ENCODE data around the gene PAM16.

The PAM16 gene

DNA sequence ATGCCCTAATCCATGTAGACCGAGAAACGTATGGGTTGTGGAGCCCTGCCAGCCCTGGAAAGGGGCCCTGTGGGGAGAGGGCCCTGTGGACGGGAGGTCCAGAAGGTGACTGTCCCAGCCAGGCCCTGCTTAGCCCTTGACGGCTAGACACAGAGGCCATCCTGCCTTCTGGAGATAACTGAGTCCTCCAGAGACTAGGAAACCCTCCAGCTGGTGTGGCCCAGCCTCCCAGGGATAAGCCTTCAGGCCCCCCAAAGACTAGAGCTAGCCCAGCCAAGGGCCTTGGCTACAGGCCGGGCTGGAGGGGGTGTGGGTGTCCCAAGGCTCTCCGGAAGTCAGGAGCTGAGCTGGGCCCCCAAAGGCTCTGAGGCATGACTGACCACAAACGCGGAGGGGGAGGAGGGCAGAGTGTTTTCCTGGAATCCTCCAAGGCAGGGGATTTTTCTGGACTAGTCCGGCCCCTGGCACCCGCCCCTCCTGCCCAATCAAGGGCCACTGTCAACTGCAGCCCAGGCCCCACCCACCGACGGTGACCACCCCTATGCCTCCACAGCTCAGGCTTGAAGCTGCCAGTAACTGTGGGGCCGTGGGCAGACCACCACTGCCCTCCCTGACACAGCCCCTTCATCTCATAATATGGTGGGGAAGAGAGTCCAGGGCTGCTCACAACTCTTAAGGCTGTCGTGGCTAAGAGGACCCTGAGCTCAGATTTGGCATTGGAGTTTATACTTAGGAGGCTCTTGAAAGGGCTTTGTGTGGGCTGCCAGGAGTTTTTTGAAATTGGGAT is 19.6 kb upstream of the PAM16 start:
- no peak for DNase-seq

DNA sequence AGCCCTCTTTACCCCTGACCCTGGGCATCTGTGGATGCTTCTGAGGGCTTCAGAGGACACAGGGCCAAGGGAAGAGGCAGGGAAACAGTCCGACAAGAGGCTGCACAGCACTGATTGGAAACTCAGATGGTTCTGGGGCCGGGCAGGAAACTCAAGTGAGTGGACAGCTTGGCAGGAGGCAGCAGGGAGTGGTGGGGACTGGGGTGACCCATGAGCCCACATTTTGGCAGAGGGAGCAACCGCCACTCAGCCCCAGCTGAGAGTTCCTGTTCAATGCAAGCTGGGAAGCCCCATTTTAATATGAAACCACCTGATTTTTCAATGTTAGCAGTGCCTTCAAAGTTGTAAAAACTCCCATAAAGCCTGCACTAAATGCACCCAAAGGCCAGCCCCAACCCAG is 19.0 kb upstream of the PAM16 start:
- DNase-seq, result no peak

DNA sequence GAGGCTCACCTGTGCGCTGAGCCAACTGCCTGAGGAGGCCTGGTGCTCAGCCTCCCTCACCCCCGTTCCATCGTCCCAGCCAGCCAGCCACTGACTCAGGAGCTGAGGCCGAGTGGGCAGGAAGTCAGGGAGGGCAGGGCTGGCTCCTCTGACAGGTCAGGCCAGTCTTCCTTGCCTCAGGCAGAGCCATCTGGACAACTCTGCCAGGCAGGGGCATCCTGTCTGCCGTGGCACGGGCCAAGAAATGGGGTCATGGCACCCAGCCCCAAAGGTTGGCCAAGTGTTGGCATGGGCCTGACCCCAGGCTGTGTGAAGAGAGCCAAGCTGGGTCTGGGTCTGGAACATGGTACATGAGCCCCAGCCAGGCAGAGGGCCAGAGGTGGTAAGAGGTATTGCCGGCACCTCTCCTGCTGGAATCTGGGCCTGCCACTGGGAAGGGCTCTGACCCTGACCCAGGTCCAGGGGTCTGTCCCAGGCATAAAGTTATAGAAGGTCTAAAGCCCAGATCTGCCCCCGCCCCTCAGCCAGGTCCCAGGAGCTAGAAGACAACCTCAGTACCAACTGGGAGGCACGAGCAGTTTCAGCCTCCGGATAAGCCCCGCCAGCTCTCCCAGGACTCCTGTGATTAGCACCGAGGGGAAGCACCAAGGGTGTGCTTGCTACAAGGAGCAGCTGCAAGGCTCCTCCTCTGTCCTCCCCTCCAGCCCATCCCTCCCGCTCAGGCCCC is 18.0 kb upstream of the PAM16 start:
- DNase-seq, result no peak

DNA sequence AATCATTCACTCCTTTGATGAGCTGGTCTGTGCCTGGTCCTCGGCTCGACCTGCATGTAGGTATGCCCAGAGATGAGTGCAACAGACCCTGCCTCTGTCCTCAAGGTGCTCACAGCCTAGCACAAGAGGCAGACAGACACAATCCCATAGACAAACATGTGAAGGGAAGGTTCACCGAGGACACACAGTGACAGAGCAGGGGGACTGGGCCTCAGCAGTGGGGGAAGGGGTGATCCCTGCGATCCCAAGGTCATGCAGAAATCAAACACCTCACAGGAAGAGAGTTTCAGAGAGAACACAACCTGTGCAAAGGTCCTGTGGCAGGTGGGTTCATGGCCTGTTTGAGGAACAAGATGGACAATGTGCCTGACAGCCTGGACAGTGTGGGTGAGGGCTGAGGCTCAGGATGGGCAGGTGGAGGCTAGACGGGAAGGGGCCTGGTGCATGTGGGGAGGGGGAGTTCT is 16.3 kb upstream of the PAM16 start:
- DNase-seq, result no peak

DNA sequence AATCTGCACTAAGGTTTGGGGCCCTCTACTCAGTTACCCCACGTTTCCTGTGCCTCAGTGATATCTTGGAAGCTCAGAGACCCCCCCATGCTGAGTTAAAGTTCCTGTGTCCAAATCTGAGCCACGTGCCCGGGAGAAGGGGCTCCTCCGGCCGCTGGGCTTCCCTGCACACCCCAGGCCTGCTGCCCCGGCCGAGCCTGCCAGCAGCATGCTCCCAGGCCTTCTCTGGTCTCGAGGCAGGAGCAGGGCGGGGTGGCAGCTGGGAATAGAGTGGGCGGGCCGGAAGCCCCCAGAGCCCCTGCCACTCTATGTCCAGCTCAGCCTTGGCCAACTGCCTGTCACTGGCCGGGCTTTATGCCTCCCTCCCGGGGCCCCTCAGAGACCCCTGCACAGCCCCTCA is 14.9 kb upstream of the PAM16 start:
- no peak for DNase-seq

DNA sequence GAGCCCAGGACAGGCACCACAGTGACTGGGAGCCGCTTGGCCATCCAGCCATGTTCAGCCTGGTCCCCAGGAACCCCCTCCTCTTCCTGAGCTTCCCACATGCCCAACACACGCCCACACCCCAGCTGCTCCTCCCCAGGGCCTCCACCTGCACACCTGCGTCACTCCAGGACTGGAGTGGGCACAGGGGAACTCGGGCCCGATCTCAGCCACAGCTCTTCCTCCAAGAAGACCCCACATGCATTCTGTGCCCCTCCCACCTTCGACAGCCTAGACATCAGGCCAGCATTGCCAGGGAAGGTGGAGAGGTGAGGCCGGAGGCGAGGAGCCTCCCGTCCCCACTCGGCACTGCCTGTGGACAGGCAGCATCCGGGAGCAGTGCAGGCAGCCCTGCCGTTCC is 14.5 kb upstream of the PAM16 start:
- no peak for DNase-seq

DNA sequence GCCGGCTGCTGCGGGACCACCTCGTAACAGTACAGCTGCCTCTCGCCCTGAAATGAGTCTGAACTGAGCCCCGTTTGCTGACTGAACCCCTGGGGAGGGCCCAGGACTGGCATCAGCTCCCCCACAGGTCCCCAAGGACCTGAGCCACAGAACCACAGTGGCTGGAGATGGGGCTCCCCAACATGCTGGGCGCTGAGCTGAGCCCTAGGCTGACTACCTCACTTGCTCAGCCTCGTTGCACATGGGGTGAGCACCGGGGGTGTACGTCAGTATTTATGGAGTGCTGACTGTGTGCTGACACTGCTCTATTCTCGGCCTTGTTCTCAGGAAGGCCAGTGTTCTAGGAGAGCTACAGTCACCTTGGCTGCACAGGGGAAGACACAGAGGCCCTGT is 13.9 kb upstream of the PAM16 start:
- no peak for DNase-seq

DNA sequence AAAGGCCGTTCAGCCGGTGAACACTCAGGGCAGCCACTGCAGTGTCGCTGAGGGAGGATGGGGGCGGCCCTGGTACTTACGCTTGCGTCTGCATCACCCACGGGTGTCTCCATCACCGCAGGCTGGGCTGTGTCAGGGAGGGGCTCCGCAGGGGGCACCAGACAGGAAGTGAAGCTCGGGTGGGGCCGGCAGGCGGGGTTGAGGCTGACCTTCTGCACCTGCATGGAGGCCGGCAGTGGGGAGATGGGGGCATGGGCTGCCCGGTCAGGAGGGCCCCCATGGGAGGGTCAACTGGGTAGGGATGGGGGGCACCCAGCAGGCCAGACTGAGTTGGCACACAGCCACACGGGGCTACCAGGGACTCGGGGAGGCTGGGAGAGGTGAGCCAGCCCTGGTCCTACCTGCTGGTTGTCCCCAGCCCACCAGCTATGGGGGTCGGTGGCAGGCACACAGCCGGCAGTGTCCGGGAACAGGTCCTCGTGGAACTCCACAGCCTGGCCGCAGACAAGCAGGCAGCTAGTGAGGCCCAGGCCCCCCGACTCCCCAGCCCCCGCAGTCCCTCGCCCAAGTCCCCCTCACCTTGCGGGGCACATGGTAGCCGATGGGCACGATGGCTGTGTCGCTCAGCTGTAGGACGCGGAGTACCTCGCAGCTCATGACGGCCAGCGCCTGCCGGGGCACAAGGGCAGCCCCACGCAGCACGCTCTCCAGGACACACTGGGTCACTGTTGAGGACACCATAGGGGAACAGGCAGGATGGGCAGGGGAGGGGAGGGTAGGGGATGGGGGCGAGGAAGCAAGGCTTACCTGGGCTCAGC is 13.3 kb upstream of the PAM16 start:
- DNase-seq, result no peak

DNA sequence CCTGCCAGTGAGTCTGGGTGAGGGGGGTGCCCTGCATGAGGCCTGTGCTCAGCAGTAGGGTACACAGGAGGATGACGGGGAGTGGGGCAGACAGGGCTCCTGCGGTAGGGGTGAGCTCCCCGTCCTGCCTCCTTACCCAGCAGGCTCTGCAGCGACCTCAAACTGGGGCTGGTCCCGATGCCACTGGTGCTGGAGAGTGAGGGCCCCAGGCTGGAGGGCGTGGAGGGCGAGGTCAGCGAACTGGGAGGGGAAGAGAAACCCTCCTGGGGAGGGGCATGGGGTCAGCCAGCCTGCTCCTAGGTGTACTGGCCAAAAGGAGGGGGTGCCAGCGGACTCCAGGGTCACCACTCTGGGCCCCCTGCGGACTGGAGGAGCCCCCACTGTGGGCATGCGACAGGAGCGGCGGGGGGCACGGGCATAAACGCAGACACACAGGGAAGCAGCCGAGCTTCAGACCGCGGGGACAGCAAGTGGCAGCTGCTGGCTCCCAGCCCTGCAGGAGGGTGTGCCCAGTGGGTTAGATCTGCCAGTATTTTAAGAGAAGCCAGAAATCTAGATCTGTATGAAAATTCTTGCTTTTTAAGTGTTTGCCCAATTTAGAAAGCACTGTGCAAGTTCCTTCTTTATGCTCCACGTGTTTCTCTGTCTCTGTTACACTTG is 11.5 kb upstream of the PAM16 start:
- DNase-seq, result no peak

DNA sequence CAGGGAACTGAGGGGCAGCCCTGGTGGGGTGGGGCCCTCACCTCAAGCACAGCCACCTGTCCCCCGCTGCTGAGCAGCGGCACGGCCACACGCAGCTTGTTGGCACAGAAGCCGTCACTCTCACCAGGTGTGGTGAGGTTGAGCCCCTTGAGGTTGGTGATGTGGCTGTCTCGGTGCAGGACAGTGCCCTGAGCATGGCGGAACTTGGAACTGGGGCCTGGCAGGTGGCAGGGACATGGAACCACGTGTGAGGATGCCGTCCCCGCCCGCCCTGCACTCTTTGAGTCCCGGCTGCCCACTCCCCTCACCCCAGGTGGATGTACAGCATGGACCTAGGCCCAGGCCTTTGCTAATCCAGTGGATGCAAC is 10.8 kb upstream of the PAM16 start:
- no peak for DNase-seq

DNA sequence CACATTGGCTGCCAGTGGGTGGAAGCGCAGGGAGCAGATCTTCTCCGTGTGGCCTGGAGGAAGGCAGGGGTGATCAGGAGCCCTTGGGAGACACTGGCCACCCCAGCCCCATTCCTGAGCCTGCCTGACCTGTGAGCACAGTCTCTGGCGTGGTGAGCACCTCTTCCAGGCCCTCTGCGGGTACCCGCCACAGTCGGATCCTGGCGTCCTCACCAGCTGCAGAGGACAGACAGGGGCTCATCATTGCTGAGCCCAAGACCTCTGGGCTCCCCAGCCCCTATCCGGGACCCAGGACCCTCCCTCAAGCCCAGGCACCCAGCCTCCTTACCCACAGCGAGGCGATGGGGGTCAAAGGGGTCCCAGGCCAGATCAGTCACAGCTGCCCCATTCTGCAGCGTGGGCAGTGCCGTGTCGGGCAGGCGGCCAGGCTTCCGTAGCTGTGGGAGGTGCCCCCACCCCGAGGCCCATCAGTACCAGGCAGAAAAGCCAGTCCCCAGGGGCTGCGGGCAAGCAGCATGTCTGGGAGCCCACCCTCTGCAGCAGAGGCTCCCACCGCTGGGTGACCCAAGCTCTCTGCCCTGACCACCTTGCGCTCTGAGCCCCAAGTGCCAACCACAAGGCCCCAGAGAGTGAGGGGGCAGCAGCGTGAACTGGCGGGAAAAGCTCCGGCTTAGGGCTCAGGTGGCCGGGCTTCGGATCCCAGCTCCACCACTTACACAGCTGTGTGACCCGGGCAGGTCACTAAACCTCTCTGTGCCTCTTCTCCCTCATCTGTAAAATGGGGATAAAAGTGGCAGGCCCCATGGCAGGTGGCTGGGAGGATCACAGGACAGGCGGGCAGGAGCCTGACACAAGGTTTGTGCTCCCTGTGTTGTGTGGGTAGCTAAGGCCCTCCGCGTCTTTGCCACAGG is 10.2 kb upstream of the PAM16 start:
- DNase-seq, result no peak

DNA sequence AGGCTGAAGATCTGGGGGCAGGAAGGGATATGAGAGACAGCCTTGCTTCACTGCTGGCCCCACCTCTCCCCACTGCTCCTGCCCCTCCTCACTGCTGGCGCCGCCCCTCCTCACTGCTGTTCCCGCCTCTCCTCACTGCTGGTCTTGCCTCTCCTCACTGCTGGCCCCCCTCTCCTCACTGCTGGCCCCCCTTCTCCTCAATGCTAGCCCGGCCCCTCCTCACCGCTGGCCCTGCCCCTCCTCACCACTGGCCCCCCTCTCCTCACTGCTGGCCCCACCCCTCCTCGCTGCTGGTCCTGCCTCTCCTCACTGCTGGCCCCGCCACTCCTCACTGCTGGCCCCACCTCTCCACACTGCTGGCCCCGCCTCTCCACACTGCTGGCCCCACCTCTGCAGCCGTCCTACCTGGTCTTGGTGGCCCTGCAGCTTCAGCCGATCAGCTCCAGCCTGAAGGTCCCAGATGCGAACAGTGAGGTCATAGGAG is 9.5 kb upstream of the PAM16 start:
- no peak for DNase-seq

DNA sequence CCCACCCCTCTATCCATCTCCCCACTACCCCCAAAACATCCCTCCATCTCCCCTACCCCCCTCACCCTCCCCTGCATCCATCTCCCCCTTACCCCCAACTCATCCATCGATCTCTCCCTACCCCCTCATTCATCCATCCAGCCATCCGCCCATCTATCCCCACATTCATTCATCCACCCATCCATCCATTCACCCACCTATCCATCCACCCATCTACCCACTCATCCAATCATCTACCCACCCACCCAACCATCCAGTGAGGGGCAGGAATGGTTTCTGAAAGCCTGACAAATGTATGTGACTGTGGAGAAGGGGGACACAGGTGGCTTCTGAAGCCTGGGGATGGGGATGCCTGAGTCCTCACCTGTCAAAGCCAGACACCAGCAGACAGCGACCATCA is 8.8 kb upstream of the PAM16 start:
- DNase-seq, result no peak

DNA sequence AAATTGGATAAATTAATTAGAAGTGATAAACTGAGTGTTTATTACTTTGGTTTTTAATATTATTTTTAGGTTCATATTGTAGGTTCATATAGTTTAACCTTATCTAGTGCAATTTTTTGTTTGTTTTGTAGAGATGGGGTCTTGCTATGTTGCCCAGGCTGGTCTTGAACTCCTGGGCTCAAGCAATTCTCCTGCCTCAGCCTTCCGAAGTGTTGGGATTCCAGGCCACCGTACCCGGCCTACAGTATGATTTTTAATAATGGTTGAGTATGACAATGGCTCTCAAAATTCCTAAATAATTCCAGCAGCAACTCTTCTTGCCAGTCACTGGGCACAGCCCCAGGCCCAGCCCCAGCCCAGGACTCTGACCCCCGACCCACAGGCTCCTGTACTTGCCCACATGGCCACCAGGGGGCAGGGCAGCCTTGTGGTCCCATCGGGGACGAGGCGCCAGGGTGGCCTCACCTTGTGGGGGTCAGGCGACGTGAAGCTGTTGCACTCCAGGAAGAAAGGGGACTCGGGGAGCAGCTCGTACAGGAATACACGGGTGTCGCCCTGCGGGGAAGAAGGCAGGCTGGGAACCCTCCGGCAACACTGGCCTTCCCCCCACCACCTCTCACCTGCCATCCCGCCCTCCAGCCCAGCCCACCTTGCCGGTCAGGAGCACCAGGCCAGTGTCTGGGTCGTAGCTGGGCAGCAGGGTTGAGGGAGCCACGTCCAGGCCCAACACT is 7.9 kb upstream of the PAM16 start:
- DNase-seq, result peak; percentile 67

DNA sequence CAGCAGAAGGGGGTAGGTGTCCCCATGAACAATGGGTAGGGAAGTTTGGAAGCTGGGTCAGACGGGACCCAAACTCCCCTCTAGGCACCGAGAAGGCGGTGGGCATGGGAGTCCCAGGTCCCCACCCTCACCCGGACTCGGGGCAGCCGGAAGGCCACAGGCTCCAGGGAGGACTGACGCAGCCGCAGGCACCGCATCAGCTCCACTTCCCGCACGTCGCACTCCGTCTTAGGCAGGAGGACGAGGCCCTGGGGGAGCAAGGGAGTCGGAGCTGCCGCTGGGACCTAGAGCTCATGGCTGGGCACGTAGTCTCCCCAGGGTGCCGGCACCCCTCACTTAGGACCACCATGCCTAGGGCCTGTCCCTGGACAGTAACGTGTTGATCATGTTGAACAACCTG is 7.1 kb upstream of the PAM16 start:
- no peak for DNase-seq

DNA sequence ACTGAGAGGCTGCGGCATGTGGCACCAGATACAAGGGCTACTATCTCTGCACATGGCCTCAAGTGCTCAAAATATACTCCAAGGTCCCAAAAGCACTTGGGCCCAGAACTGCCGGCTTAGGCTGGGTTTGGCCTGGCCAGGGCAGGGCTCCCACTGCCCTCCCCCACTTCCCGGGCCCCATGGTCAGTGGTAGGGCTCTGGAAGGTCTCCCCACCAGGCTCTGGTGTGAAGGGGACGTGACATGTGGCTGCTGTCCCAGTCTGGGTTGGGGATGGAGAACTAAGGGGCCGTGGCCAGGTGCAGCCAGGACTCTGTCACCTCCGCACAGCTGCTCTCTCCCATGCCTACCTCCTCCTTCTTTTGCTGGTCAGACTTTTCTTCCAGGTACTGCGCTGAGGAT is 5.7 kb upstream of the PAM16 start:
- no peak for DNase-seq

DNA sequence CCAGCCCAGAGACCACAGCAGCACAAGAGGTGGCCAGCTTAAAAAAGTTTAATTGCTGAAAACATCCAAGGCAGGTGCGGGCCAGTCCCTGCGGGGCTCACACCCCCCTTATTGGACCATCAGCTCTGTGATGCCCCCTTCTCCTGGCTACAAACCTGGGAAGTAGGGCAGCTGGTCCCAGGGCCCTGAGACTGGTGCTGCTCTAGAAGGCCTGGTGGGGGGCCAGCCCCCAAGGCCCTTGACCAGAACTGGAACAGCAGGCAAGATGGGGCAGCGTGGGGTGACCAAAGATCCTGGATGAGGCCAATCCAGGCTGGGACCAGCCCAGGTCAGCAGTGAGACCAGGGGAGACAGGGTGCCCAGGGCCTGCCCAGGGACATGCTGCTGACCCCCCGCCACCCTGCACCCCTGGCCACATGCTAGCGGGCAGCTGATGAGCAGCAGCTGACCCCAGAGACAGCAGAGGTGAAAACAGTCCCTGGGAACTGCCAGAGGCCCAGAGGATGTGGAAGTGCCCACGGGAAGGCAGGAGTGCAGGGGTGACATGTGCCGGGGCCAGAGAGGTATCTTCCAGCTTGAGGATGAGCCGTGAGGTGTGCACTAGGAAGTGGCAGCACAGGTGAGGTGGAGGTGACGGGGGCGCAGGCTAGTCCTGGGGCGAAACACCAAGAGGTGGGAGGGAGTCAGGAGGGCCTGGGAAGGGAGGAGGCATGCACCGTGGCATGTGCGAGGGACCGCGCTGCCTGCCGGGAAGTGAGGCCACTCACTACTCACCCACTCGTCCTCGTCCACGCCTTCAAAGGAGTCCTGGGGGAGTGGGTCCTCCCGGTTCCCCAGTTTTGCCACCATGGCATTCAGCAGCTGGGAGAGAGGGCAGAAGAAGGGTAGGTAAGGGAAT is 3.6 kb upstream of the PAM16 start:
- DNase-seq, result no peak

DNA sequence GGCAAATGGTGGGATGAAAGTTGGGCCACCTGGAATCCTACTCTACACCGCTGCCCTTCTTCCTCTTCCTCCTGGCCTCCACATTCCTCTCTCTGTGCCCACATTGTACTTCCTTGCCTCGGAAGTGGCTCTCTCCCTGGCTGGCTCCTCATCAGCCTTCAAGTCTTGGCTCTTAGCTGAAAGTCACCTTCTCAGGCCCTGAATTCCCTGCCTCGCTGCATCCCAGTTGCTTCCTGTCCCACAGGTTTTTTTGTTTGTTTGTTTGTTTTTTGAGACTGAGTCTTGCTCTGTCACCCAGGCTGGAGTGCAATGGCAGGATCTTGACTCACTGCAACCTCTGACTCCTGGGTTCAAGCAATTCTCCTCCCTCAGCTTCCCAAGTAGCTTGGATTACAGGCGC is 2.6 kb upstream of the PAM16 start:
- DNase-seq, result no peak

DNA sequence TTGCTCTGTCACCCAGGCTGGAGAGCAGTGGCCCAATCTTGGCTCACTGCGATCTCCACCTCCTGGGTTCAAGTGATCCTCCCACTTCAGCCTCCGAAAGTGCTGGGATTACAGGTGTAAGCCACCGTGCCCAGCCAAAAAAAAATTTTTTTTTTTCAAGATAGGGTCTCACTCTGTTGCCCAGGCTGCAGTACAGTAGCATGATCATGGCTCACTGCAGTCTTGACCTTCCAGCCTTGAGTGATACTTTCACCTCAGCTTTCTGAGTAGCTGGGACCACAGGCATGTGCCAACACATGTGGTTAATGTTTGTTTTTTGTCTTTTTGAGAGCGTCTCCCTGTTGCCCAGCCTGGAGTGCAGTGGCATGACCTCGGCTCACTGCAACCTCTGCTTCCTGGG is 1.7 kb upstream of the PAM16 start:
- no peak for DNase-seq

DNA sequence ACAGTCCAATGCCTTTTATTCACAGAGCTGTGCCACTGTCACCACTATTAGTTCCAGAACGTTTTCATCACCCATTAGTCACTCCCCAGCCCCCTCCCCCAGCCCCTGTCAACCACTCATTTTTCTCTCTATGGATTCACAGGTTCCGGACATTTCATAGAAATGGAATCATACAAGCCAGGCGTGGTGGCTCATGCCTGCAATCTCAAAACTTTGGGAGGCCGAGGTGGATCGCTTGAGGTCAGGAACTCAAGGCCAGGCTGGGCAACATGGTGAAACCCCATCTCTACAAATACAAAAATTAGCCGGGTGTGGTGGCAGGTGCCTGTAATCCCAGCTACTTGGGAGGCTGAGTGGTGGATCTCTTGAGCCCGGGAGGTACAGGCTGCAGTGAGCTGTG is 759 bp upstream of the PAM16 start:
- DNase-seq, result no peak
